ENCODE results near the gene TTC4. TPM values are rescaled to one million over a fixed set of nuclear protein-coding genes. Genes with fewer than 3 reads are reported as not detected.

Gene TTC4
- polyA plus RNA-seq, 1 donor, result 22.4 TPM

DNA sequence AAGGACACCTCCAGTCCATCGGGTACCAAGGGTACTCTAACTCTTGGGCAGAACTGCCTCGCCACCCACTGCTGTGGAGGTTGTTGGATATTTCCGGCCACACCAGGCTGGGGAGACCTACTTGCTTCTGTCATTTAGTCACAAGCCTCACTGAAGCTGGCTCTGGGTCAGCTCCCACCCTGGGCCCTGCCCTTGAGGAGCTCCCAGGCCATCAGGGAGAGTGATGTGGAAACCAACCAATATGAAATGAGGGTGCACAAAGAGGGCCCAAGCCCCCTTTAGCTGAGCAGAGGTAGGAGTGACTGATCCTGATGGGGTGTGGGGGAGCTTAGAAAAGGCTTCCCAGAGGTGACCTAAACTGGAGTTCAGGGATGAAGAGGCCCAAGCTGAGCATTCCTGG lies 29.0 kb downstream of the TTC4 start:
- Histone ChIP-seq H3K4me1 (ENCODE audit: control insufficient read depth, insufficient read depth, low read length) (no peaks in the 10 kb centered on the region), H3K27me3 (ENCODE audit: control insufficient read depth, insufficient read depth, low read length) (no peaks in the 10 kb centered on the region), H3K4me3 (ENCODE audit: low read length) (no peak overlapping the region), H3K36me3 (ENCODE audit: control insufficient read depth, insufficient read depth, low read length) (peaks cover 39% of the 10 kb centered on the region), H3K9me3 (ENCODE audit: control insufficient read depth, low read depth, low read length) (no peaks in the 10 kb centered on the region), H3K27ac (ENCODE audit: low read length) (no peak overlapping the region)
- WGBS (ENCODE audit: insufficient coverage, low lambda C conversion rate), result no CpG with 5 or more reads among the region's 3 CpGs
- DNase-seq, result no peak

DNA sequence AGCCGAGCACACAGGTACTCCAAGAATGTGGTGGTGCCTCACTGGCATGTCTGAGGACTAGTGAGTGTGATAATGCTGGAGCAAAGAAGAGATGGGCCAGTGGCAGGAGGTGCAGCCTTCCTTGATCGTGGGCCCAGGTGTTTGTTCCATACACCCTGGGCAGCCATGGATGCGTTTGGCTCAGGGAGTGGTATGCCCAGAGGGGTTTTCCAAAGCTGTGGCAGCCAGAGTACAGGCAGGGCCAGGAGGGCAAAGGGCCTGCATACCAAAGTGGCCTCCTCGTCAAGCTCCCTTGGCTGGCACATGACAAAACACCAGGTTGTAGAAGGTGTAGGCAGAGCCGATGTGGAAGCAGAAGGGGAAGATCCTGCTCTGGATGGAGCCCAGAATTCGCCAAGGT lies 29.6 kb downstream of the TTC4 start:
- peaks cover 33% of the 10 kb centered on the region for H3K36me3 ChIP-seq (ENCODE audit: control insufficient read depth, insufficient read depth, low read length)
- H3K4me1 ChIP-seq (ENCODE audit: control insufficient read depth, insufficient read depth, low read length), result no peaks in the 10 kb centered on the region
- no peak overlapping the region for H3K4me3 ChIP-seq (ENCODE audit: low read length)
- no peak for DNase-seq
- H3K27me3 ChIP-seq (ENCODE audit: control insufficient read depth, insufficient read depth, low read length), result no peaks in the 10 kb centered on the region
- no CpG with 5 or more reads among the region's 6 CpGs for WGBS (ENCODE audit: insufficient coverage, low lambda C conversion rate)
- H3K9me3 ChIP-seq (ENCODE audit: control insufficient read depth, low read depth, low read length), result no peaks in the 10 kb centered on the region
- H3K27ac ChIP-seq (ENCODE audit: low read length), result no peak overlapping the region

DNA sequence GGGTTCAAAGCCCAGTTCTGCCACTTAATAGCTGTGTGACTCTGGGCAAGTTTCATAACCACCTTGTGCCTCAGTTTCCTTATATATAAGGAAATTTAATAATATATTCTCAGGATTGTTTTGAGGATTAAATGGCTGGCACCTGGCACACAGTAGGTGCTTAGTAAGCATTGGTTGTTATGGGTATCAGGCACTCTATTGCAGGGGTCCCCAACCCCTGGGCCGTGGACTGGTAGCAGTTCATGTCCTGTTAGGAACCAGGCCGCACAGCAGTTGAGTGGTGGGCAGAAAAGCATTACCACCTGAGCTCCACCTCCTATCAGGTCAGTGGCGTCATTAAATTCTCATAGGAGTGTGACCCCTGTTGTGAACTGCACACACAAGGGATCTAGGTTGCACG lies 30.2 kb downstream of the TTC4 start:
- Histone ChIP-seq H3K9me3 (ENCODE audit: control insufficient read depth, low read depth, low read length) (no peaks in the 10 kb centered on the region), H3K27me3 (ENCODE audit: control insufficient read depth, insufficient read depth, low read length) (no peaks in the 10 kb centered on the region), H3K27ac (ENCODE audit: low read length) (no peak overlapping the region), H3K4me3 (ENCODE audit: low read length) (no peak overlapping the region), H3K4me1 (ENCODE audit: control insufficient read depth, insufficient read depth, low read length) (no peaks in the 10 kb centered on the region), H3K36me3 (ENCODE audit: control insufficient read depth, insufficient read depth, low read length) (peaks cover 28% of the 10 kb centered on the region)
- no peak for DNase-seq
- no CpG with 5 or more reads among the region's 4 CpGs for WGBS (ENCODE audit: insufficient coverage, low lambda C conversion rate)

DNA sequence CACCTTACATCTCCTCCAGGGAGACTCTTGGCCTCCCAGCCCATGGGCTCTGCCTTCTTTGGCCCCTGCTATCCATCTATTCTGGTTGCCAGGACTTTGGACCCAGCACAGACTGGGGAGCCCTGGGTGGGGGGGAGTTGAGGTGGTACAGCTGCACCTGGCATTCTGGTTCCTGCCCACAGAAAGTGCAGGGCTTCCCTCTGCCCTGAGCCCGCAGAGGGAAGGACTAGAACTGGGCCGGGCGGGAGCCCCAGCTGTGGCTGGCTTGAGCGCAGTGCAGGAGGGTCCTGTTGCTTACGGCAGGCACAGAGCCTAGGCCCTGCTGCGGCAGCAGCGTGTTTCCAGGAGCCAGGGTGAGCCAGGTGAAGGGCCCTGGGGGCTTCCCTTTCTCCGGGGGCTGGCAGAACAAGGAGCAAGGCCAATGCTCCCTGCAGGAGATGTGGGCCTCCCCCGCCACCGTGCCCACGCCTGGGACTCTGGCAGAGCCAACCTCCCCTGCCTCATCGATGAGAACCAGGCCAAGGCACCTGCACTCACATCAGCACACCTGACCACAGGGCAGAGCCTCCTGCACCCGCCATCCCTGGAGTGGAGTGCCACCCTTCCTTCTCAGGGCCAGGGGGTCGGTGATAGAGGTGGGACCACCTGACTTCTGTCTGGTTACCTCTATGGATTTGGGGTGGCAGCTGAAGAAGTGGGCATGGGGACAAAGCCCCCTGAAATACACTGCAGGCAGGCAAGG lies 32.6 kb downstream of the TTC4 start:
- H3K36me3 ChIP-seq (ENCODE audit: control insufficient read depth, insufficient read depth, low read length), result peaks cover 7% of the 10 kb centered on the region
- no peaks in the 10 kb centered on the region for H3K27me3 ChIP-seq (ENCODE audit: control insufficient read depth, insufficient read depth, low read length)
- no CpG with 5 or more reads among the region's 14 CpGs for WGBS (ENCODE audit: insufficient coverage, low lambda C conversion rate)
- H3K27ac ChIP-seq (ENCODE audit: low read length), result no peak overlapping the region
- DNase-seq, result no peak
- H3K4me3 ChIP-seq (ENCODE audit: low read length), result no peak overlapping the region
- H3K4me1 ChIP-seq (ENCODE audit: control insufficient read depth, insufficient read depth, low read length), result no peaks in the 10 kb centered on the region
- no peaks in the 10 kb centered on the region for H3K9me3 ChIP-seq (ENCODE audit: control insufficient read depth, low read depth, low read length)

DNA sequence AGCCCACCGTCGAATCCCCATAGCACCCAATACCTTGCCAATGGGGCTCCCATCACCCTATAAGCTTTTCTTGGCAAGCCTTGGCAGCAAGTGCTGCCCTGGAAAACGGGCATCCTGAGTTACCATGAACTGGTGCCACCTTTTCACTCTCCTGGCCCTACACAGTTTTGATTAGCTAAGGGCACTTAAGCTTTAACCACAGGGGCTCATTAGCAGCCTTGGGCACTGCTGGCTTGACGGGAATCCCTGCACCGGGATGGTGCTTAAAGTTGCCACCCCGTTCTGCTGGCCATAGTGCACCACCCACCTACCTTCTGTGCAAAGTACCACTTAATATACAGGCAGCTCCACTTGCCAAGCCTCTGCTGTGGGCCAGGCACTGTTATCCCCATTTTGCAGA lies 34.9 kb downstream of the TTC4 start:
- H3K4me3 ChIP-seq (ENCODE audit: low read length), result no peak overlapping the region
- H3K4me1 ChIP-seq (ENCODE audit: control insufficient read depth, insufficient read depth, low read length), result no peaks in the 10 kb centered on the region
- H3K27me3 ChIP-seq (ENCODE audit: control insufficient read depth, insufficient read depth, low read length), result no peaks in the 10 kb centered on the region
- H3K9me3 ChIP-seq (ENCODE audit: control insufficient read depth, low read depth, low read length), result no peaks in the 10 kb centered on the region
- H3K36me3 ChIP-seq (ENCODE audit: control insufficient read depth, insufficient read depth, low read length), result no peaks in the 10 kb centered on the region
- no CpG with 5 or more reads among the region's 6 CpGs for WGBS (ENCODE audit: insufficient coverage, low lambda C conversion rate)
- H3K27ac ChIP-seq (ENCODE audit: low read length), result no peak overlapping the region
- no peak for DNase-seq

DNA sequence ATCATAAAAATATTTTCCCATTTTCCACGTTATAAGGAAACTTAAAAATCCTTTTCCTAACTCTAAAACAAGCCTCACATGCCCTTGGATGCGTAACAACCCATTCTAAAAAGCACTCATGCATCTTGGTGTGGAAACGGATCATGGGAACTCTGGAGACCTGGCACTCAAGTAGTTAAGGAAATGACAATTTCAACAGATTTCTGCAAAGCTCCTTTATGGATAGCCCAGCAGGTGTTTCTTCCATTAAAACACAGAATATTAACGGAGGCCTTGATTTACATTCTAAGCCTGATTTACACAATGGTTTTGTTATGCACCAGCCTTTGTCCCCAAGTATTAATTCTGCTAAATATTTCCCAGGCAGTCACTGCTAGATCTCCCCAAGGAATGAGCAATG lies 35.8 kb downstream of the TTC4 start:
- Histone ChIP-seq H3K27me3 (ENCODE audit: control insufficient read depth, insufficient read depth, low read length) (no peaks in the 10 kb centered on the region), H3K27ac (ENCODE audit: low read length) (no peak overlapping the region), H3K4me3 (ENCODE audit: low read length) (no peak overlapping the region), H3K36me3 (ENCODE audit: control insufficient read depth, insufficient read depth, low read length) (peaks cover 5% of the 10 kb centered on the region), H3K9me3 (ENCODE audit: control insufficient read depth, low read depth, low read length) (no peaks in the 10 kb centered on the region), H3K4me1 (ENCODE audit: control insufficient read depth, insufficient read depth, low read length) (no peaks in the 10 kb centered on the region)
- WGBS (ENCODE audit: insufficient coverage, low lambda C conversion rate), result 67% methylated on average over 1 of the region's 4 CpGs
- no peak for DNase-seq

DNA sequence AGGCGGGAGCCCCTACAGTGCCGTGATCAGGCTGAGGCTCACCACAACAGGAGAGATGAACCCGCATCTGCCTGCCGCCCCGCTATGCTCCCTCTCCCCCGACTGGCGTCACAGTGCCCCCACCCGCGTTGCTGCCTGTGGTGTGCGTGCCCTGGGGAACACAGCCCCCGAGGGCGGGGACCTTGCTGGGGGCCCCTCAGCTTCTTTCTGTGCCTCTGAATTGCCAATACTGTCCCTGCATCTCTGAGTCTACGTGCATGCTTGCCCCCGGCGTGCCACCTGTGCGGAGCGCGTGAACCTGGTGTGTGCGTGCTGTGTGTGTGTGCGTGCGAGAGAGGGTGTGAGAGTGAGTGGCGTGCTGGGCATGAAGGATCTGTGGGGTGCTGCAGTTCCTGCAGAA lies 38.4 kb downstream of the TTC4 start:
- peaks cover 29% of the 10 kb centered on the region for H3K36me3 ChIP-seq (ENCODE audit: control insufficient read depth, insufficient read depth, low read length)
- H3K9me3 ChIP-seq (ENCODE audit: control insufficient read depth, low read depth, low read length), result no peaks in the 10 kb centered on the region
- H3K4me1 ChIP-seq (ENCODE audit: control insufficient read depth, insufficient read depth, low read length), result no peaks in the 10 kb centered on the region
- H3K4me3 ChIP-seq (ENCODE audit: low read length), result no peak overlapping the region
- no peaks in the 10 kb centered on the region for H3K27me3 ChIP-seq (ENCODE audit: control insufficient read depth, insufficient read depth, low read length)
- no peak for DNase-seq
- no CpG with 5 or more reads among the region's 22 CpGs for WGBS (ENCODE audit: insufficient coverage, low lambda C conversion rate)
- H3K27ac ChIP-seq (ENCODE audit: low read length), result no peak overlapping the region

DNA sequence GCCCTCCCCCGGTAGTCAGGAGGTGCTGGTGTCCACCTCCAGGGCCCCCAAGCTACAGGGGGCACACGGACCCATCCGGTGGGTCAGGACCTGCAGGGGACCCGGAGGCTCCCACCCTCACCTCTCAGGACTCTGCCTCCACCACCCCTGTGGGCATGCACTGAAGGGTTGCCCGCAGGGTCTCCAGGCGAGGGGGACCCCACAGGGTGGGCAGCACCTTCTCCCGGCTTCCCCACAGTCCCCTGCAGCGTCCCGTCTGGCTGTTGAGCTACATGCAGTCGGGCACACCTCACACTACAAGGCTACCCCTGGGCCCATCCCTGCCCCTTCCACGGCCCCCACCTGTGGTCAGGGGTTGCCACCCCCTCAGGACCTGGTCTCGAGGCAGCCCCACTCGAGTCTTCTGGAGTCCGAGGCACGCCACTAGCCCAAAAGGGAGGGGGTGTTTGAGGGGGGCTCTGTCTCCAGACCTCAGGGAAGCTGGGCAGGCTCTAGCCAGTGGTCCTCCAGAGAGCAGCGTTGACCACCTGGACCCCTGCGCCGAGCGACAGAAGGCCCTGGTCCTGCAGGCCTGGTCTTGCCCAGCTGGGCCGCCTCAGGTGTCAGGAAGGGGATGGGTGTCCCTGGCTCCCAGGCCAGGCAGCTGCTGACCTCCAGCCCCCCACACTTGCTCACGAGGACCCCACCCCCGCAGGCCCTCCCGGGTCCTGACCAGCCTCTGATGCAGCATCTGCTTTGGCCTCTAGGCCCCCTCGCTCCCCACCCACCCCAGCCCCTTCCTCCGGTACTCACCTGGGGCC lies 39.0 kb downstream of the TTC4 start:
- Histone ChIP-seq H3K4me1 (ENCODE audit: control insufficient read depth, insufficient read depth, low read length) (no peaks in the 10 kb centered on the region), H3K36me3 (ENCODE audit: control insufficient read depth, insufficient read depth, low read length) (peaks cover 30% of the 10 kb centered on the region), H3K27ac (ENCODE audit: low read length) (no peak overlapping the region), H3K9me3 (ENCODE audit: control insufficient read depth, low read depth, low read length) (no peaks in the 10 kb centered on the region), H3K4me3 (ENCODE audit: low read length) (no peak overlapping the region), H3K27me3 (ENCODE audit: control insufficient read depth, insufficient read depth, low read length) (no peaks in the 10 kb centered on the region)
- WGBS (ENCODE audit: insufficient coverage, low lambda C conversion rate), result no CpG with 5 or more reads among the region's 25 CpGs
- DNase-seq, result no peak

DNA sequence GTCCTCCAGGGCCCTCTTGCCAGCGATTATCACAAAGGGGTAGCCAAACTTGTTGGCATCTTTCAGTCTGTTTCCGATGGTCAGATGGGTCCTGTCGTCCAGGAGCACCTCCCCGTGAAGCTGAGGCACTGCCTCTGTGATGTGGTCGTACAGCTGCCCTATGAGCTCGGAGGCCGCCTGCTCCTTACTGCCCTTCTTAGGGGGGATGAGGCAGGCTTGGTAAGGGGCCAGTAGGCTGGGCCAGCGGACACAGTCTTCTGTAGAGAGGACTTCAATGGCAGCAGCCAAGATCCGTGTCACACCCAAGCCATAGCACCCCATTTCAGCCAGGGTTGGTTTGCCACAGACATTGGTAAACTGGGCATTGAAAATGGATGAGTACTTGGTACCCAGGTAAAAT lies 42.2 kb downstream of the TTC4 start:
- Histone ChIP-seq H3K4me1 (ENCODE audit: control insufficient read depth, insufficient read depth, low read length) (peaks cover under 1% of the 10 kb centered on the region), H3K27me3 (ENCODE audit: control insufficient read depth, insufficient read depth, low read length) (no peaks in the 10 kb centered on the region), H3K9me3 (ENCODE audit: control insufficient read depth, low read depth, low read length) (no peaks in the 10 kb centered on the region), H3K27ac (ENCODE audit: low read length) (no peak overlapping the region), H3K4me3 (ENCODE audit: low read length) (no peak overlapping the region), H3K36me3 (ENCODE audit: control insufficient read depth, insufficient read depth, low read length) (peaks cover 30% of the 10 kb centered on the region)
- no CpG with 5 or more reads among the region's 9 CpGs for WGBS (ENCODE audit: insufficient coverage, low lambda C conversion rate)
- no peak for DNase-seq

DNA sequence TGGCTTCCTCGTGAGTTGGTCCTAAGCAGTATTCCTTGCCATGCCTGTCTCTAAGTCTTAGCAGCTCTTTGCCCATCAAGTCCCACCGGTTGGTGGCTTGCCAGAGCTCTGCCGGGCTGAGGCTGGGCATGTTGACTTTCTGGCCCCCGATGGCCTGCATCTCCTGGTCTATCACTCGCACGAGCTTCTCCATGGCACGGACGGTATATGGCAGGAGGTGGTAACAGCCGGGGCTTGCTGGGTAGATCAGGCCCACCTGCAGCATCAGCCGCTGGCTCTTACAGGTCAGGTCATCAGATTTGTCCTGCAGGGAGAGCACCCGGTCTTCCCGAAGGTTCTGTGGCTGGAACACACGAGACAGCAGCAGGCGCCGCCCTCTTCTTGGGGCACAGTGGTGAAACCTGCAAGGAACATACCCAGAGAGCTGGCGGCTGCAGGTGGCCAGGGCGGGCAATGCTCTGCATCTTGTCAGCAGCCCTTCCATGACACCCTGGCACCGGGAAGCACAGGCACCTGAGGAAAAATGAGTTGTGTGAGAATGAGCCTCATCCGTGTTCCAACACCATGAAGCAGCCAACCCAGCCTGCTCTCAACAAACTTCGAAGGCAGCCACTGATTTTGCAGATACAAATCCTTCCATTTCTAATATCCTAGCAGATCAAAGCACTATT lies 43.2 kb downstream of the TTC4 start:
- WGBS (ENCODE audit: insufficient coverage, low lambda C conversion rate), result 80% methylated on average over 1 of the region's 20 CpGs
- H3K4me1 ChIP-seq (ENCODE audit: control insufficient read depth, insufficient read depth, low read length), result peaks cover 8% of the 10 kb centered on the region
- H3K36me3 ChIP-seq (ENCODE audit: control insufficient read depth, insufficient read depth, low read length), result peaks cover 30% of the 10 kb centered on the region
- H3K27ac ChIP-seq (ENCODE audit: low read length), result no peak overlapping the region
- H3K27me3 ChIP-seq (ENCODE audit: control insufficient read depth, insufficient read depth, low read length), result no peaks in the 10 kb centered on the region
- H3K9me3 ChIP-seq (ENCODE audit: control insufficient read depth, low read depth, low read length), result no peaks in the 10 kb centered on the region
- no peak for DNase-seq
- H3K4me3 ChIP-seq (ENCODE audit: low read length), result no peak overlapping the region

Measured in large intestine (tissue), 3 donors.